Stimulated activated naive CD4-positive, alpha-beta T cell treated with Interleukin-2 at 50 U/mL for 16 hours (primary cell): Measurements from ENCODE around the gene CCR5AS.
"Not testable (repeated sequence)": the region's sequence is repeated elsewhere in the genome, so short reads cannot be mapped to it uniquely, and the experiment has no call there.

ENCODE experiments used
- DNase-seq: peaks from one replicate; lab custom pipeline; 2025; lab: John Stamatoyannopoulos, UW

The CCR5AS gene

DNA sequence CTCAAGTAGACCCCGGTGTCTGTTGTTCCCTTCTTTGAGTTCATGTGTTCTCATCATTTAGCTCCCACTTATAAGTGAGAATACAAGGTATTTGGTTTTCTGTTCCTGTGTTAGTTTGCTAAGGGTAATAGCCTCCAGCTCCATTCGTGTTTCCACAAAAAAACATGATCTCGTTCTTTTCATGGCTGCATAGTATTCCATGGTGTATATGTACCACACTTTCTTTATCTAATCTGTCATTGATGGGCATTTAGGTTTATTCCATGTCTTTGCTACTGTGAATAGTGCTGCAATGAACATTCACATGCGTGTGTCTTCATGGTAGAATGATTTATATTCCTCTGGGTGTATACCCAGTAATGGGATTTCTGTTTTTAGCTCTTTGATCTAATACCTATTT lies 4.0 kb downstream of the CCR5AS start:
- DNase-seq = not testable (repeated sequence)

DNA sequence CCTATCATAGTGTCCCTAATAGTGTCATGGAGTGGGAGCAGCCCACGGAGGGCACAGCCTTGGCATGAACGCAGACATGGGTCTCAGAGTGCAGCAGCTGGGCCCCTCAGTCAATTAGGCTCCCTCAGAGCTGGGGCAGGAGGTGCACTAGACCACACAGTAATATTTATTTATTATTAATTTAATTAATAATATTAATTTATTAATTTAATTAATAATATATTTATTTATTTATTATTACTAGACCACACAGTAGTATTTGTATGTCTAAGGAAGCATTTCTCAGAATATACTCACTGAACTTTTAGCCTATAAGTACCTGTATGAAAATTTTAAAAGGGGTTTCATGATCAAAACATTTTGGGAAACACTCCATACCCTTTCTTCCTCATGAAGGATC lies 5.3 kb downstream of the CCR5AS start:
- DNase-seq = no peak

DNA sequence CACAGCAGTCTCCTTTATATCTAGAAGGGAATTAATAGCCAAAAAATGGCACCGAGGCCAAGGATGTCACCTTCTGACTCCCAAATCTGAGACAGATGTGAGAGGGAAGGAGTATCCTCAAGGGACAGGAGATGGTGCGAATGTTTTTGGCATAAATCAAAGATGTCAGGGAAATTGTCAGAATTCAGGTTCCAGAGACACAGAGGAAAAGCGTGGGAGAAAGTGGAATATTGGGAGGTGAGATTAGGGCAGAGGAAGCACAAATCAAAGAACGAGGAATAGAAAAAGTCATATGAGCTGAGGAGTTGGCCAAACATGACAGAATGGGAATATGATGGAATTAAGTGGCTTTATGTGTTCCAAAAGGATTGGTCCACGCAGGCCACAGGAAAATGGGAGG lies 6.0 kb downstream of the CCR5AS start:
- no peak for DNase-seq

DNA sequence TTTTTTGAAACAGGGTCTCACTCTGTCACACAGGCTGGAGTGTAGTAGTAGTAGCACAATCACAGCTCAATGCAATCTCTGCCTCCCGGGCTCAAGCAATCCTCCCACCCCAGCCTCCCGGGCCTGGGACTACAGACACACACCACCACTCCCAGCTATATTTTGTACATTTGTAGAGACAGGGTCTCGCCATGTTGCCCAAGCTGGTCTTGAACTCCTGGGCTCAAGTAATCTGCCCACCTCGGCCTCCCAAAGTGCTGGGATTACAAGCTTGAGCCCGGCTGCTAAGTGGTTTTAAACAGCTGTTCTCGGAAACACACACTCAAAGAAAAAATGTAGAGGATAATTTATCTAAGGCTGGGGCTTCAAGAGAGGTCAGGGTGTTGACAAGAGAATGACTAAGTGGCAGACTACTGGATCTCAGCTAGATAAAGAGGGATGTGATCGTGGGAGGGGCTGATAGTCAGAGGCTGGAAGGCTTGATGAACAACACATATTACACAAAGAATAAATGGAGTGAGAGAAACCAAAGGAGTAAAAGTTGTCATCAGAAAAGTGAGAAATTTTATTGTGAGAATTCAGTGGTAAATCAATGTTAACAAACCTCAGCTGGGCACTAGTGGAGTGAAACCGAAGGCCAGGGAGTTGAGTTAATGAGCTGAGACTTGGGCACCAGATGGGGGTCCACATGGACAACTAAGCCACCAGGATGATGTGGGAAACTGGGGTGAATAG lies 6.7 kb downstream of the CCR5AS start:
- DNase-seq = no peak

DNA sequence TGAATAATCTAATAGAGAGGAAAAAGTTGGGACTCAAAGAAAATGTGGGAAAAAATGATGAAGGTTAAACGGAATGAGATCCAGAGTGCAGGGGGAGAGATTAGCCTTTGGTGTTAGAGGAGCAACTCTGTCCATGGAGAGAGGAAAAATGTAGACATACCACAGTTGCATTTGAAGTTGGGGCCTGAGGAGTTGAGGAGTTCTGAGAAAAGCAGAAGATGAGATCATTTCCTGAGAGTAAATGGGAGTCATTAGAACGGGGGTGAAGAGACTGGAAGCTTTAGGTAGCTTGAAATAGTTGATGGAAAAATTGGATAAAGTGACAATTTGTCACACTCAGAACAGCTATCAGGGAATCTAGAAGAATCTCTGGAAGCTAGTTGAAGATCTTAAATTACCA lies 7.3 kb downstream of the CCR5AS start:
- no peak for DNase-seq

DNA sequence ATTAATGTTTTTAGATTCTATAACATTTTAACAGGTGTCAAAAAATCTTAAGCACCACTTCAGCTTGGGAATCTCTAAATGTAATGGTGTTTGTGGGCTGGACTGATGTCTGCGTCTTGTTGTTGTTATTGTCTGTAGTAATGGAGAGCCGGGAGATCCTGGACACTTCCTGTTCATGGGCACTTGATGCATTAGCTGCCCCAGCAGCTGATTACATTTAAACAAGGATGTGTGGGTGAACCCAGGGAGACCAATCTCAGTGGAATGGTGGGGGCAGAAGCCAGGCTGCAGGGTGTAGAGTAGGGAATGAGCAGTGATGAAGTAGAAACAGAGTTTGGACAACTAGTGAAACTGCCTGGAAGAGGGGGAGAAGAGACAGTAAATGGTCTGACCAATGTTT lies 7.8 kb downstream of the CCR5AS start:
- DNase-seq = no peak

DNA sequence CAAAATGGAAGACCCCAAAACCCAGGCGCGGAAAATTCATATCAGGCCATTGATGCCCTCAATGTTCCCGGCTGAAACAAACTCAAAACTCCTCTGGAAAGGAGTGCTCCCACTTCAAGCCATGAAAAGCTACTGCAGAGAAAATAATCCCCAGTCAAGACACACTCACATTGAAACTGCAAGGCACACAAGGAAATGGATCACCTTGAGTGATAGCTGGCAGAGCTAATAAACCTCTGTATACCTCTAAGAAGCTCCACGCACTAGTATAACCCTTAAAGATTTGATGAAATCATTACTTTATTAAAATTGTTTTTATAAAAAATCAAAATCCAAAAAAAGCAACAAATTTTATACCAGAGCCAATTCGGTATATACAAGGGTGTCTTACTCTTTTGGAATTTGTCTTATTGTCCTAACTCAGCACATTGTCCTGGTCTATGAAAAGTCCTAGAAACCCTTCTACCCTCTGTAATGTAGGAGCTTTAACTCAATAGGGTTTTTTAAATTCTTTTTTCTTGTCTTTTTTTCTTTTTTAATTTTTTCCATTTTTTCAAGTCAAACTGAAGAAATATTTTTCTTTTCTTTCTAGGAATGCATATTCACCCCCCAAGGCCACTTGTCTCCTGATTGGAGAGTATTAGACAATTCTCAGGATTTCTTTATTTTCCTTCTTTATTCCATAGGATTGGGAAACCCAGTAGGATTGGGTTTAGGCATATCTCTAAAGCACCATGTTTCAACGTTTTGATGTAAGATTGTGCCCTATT lies 8.5 kb downstream of the CCR5AS start:
- no peak for DNase-seq

DNA sequence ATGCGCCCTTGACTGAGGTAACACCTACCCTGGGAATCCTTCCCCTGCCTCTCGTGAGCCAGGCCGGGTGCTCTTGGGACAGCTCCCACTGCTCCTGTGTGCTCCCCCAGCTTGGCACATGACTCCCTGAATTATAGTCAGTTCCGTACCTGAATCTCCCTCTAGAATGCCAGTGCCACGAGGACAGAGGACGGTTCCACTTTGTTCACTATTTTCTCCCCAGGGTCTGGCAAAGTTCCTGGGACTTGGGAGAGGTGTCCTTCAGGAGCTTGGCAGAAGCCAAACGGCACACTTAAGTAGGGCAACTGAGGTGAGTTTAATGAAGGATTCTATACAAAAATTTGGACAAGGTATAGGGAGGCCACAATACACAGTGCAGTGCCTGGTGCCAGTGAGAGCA lies 9.8 kb downstream of the CCR5AS start:
- no peak for DNase-seq

DNA sequence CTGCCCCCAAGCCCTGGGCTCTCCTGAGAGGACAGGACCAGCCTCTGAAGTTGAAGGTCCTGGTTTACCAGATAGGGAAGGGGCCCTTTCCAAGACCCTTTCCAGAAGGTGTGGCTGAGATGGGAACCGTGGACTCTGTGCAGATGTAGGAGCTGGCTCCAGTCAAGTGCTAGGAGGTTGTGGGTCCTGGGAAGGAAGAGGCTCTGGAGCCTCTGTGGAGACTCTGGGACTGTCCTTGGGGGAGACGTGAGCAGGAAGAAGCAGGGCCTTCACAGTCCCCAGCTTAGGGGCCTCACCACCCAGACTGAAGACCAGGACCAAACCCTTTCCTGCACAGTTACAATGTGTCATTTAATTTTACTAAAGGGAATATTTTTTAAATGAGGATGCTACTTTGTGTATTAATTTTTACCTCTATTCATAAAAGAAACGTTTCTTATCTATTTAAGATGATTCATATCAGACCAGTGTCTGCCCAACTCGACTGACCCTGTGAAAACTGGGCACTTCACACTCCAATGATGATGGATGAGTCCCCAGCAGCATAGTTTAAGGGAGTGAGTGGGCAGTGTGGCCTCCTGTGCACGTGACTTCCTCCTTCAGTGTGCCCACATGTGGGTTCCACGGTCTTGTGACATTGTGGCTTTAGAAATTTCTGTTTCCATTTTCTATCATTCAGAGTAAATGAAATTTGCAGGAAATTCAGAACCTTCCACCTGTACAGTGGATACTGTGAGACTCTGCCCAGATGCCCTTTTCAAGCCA lies 10.9 kb downstream of the CCR5AS start:
- DNase-seq = no peak

DNA sequence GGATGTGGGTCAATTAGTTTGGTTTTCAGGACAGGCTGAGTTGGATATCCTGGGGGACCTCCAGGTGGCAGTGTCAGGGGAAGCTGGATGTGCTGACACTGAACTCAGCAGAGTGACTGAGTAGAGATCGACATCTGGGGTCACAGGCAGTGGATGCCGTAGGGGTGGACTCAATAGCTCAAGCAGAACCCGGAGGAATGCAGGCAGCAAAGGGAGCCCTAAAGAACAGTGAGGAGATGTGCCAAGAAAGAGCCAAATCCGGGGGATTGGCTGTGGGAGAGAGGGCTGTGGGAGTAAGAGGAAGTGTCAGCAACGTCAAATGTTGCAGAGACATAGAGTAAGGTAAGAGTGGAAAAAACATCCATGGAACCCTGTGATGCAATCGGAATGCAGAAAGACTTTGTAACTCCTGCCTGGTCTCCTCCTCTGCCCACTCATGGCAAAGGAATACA lies 11.6 kb downstream of the CCR5AS start:
- DNase-seq = no peak

DNA sequence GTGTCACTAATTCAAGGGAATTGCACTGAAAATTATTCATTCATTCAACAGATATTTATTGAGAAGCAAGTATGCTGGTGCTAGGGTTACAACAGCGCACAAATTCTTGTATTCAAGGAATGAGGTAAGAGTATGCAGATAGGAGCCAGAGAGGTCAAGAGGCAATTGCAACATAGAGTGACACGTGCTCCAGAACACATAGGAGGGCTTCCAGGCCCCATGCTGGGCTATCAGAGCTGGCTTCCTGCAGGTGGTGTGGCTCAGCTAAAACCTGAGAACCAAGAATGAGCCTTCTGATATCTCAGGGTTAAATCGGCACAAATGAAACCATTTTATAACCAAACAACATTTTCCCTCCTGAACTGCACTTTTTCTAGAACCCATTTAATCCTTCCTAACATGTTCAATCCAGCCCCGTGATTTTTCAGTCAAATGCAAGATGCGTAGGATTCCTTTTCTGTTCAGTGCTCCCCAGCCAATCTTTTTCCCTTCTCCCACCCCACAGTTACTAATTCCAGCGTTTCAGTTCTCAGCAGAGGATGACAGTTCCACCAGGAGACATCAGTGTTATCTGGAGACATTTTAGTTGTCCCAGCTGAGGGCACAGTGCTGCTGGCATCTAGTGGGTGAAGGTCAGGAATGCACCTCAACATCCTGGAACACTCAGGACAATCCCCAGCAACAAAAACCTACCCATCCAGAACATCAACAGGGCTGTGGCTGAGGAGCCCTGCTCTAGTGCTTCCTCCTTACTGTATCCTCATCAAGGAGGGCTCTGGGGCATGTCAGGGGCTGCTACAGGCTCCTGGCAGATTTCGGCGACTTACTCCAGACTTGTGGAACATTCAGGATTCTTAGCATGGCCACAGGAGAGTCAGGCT lies 13.1 kb downstream of the CCR5AS start:
- DNase-seq = no peak

DNA sequence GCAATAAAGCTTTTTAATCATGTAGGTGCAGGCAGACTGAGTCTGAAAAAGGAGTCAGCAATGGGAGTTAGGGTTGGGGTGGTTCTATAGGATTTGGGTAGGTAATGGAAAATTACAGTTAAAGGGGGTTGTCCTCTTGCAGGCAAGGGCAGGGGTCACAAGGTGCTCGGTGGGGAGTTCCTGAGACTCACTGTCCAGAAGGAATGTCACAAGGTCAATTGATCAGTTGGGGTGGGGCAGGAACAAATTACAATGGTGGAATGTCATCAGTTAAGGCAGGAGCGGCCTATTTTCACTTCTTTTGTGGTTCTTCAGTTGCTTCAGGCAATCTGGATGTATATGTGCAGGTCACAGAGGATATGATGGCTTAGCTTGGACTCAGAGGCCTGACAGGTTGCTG lies 13.9 kb downstream of the CCR5AS start:
- DNase-seq = no peak

DNA sequence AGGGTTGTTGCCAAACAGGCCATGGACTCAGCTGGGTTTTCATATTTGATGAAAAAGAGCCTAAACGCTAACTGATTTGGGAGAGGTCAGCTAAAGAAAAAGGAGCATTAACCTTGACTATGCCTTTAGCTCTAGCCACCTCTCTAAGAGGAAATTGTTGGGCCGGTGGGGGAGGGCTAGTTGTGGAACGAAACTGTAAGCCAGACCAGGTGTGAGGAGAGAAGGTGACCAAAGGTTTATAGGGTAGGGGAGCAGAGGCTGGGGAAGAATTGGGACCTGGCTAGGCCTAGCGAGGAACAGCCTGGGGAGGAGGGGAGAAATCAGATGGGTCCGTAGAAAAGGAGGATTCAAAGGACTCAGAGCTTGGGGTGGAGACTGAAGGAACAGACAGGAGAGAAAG lies 15.3 kb downstream of the CCR5AS start:
- not testable (repeated sequence) for DNase-seq

DNA sequence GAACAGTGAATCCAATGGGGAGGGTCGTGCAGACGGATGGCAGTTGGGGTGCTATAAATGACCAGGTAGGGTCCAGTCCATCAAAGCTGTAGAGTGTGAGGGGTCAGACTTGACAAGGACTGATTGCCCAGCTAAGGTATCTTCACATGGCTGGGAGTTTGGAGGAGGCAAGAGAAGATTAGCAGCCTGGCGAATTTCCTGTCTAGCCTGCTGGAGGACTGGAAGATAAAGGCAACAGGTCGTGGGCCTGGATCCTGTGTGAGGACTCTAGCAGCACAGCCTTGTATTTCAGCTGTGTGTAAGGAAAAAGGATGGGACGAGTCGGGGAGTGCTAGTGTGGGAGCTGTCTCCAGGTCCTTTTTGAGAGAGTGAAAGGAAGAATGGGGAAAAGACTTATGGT lies 17.6 kb downstream of the CCR5AS start:
- no peak for DNase-seq

DNA sequence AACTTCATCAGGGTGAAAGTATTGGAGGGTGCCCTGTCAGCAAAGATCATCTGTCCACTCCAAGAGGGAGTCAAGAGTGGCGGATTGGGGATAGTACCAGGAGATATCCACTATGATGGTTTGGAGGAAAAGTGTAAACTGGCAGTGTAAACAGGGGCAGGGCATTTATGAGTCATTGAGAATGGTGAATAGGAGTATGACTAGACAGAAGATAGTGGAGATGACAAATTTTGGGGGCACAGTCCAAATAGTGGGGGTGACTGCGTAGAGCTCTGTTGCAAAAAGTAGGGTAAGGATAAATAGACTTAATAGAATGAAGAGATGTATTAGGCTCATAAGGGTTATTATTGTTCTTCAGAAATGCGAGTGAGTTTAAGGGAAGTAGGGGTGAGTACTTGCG lies 18.0 kb downstream of the CCR5AS start:
- DNase-seq = not testable (repeated sequence)

DNA sequence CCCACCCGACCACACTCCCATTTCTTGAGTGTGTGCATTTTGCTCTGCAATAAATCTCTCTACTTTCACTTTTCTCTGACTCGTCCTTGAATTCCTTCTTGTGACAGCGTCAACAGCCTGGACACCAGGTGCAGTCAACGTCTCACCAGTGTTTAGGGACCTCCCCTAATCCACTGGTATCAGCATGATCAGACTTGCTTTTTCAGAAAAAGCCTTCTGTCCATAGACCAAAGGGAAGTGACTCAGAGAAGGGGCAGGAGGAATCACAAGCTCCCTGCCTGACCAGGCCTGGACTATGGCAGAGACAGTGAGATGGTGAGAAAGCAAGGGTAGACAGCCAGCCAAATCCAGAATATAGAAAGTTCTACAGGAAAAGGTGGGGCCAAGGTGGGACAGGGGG lies 20.7 kb downstream of the CCR5AS start:
- DNase-seq = no peak

DNA sequence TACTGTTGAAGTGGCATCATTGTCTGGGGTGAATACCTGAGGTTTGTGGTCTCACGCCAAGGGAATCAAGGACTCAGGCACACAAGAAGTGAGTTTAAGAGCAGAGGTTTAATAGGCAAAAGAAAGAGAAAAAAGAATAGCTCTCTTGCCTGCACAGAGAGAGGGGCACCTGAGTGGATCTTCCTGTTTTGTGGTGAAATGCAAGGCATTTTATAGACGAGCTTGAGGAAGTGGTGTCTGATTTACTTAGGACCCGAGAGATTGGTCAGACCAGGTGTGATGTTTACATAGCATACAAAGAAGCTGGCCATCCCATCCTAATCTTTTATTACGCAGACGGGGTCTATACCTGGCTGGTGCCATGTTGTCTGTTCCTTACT lies 22.9 kb downstream of the CCR5AS start:
- DNase-seq = no peak

DNA sequence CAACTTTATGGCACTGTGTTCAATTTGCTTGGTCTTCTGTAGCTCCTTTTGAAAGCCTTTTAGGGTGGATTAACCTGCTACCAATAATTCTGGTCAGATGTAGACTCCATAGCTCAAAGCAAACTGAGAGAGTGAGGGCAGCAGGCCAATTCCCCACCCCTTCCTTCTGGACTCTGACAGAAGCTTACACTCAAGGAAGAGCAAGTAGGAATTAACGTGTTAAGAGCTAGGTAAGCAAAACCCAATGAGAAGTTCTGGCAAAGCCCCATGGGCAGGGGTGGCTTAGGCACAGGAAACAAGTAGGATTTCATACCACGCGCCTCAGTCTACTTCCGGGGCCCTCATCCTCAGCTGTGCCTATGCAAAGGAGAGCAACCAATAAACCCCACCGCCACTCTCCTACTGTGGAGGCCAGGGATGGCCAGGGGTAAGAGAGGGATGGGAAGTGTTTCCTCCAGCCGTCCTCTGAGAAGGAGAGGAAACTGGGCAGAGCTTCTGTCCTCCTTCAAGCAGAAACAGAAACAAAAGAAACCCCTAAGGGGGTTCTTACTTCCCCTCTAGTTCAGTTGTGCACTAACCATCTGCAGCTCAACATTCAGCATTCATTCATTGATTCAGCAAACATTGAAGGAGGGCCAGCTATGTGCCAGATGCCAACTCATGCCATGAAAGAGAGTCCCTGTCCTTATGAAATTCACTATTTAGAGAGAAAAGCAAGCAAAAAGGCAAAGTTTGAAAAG lies 23.5 kb downstream of the CCR5AS start:
- no peak for DNase-seq

DNA sequence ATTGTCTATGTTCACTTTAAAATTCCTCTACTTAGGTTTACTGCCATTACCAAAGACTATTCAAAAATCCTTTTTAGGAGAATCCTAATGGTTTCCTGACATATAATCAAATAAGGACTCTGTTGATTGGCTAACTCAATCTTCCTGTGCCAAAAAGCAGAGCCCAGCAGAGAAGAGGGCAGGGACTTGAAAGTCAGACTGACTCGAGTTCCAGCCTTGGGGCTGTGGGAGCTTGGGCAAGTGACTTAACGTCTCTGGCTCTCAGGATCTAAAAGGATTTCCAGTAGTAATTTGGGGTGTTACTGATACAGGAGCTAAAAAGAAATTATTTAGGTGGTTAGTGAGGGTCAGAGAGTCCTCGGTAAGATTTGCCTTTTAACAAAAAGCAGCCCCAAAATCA lies 25.2 kb downstream of the CCR5AS start:
- no peak for DNase-seq

DNA sequence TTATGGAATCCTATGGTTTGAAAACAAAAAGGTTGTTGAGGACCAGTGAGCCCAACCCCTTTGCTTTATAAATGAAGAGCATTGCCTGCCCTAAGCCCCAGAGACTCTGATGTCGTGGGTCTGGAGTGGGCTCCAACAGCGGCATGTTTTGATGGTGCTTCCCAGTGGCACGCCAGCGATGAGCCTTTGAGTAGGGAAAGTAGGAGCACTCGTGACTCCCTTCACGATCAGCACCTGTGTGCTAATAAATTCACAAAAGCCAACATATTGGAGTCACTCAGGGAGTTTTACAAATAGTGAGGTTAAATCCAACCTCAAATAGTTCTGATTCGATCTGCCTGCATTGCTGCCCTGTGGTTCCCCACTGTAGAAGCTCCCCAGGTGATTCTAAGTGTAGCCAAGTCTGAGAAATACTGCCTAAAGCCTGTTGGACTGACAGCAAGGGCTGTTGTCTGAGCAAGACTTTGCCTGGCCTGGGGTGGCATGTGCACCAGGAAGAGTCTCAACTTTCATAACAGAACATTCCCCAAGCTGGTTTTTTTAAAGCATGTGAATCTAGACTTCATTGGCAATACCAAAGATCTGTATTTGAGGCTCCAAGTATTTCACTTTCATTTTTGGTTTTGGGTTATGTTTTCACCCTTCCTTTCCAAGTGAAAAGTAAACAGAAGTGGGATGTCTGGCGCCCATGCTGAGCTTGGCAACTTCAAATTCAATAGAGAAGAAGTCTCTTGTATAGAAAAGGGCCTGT lies 26.2 kb downstream of the CCR5AS start:
- no peak for DNase-seq
